ENCODE measurements around the gene OR51F1.
"Not testable (repeated sequence)": the region's sequence is repeated elsewhere in the genome, so short reads cannot be mapped to it uniquely, and the experiment has no call there.

The OR51F1 gene, protein sequence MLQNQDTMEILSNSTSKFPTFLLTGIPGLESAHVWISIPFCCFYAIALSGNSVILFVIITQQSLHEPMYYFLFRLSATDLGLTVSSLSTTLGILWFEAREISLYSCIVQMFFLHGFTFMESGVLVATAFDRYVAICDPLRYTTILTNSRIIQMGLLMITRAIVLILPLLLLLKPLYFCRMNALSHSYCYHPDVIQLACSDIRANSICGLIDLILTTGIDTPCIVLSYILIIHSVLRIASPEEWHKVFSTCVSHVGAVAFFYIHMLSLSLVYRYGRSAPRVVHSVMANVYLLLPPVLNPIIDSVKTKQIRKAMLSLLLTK

GRCh38 chr11:4769838-4770237 is at the start of gene OR51F1:
Gene OR51F1 (minus strand): TSS chr11:4769938. CDS start chr11:4769938, 0 bp downstream.
- no peak for DNase-seq

- no peak for DNase-seq
Measured at GRCh38 chr11:4809246-4809645, 39.5 kb upstream of the OR51F1 start.

- no peak for DNase-seq
Measured at GRCh38 chr11:4808476-4808875, 38.7 kb upstream of the OR51F1 start.

GRCh38 chr11:4804280-4804679 is 34.5 kb upstream of the OR51F1 start, which contains the start of gene OR52R1:
Gene OR52R1 (minus strand): TSS chr11:4804380. CDS start chr11:4804380, 0 bp downstream.
- no peak for DNase-seq

- DNase-seq, result not testable (repeated sequence)
Measured at GRCh38 chr11:4801316-4801715, 31.6 kb upstream of the OR51F1 start.

DNA sequence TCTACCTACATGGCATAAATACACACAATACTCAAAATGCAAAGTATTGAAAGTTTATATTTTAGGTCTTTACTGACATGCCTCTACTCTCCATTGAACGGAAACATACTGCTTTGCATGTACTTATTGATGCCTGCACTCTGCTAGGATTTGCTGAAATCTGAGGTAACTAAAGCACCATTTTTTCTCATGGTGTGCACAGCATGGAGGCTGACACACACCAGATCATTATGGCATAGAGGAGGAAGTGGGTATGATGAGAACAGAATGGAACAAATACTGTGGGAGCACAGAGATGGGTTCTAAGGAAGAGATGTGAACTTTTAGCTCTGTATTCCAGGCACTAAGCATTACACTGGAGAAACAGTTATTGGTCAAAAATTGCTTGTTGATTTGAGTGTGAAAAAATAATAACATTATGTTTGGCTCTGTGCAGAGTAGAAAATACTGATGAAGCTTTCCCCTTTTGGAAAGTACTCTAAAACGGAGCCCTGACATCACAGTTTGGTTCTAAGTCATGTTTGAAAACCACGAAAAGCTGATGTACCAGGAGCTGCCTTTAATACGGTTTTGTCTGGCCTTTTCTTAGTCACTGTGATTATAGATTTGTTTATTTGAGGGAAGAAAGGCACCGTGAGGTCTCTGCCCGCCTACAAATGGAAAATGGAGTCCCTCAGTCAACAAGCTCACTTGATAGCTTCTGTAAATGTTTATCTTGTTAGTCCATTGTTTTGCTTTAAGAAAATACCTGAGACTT is 28.9 kb upstream of the OR51F1 start:
- no peak for DNase-seq

DNA sequence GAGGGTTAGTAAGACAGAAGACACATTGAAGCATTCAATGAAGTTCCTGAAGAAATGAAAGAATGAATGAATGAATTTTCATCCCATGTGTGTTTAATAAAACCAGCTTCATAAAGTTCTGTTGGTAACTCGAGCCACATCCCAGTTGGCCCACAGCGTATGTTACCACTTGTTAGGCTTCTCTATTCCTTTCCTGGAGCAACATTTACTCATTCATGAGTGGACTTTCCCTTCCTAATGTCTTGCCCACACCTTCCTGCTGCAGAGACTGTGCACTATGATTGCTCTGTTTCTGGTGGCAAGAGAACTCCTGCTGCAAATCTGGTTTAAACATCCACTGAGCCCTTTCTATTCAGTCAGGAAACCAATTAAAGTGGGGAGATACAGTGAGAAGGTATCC is 27.5 kb upstream of the OR51F1 start:
- DNase-seq, result no peak

DNA sequence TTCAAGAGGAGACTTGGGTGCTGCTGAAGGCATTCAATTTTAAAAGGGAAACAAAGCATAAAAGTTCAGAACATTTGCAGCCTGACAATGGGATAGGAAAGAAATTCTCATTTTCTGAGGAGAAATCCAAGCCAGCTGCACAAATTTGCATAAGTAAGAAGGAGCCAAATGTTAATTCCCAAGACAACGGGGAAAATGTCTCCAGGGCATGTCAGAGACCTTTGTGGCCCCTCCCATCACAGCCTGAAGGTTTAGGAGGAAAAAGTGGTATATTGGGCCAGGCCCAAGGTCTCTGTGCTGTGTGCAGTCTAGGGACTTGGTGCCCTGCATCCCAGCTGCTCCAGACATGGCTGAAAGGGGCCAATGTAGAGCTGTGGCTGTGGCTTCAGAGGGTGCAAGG is 12.7 kb upstream of the OR51F1 start:
- no peak for DNase-seq

DNA sequence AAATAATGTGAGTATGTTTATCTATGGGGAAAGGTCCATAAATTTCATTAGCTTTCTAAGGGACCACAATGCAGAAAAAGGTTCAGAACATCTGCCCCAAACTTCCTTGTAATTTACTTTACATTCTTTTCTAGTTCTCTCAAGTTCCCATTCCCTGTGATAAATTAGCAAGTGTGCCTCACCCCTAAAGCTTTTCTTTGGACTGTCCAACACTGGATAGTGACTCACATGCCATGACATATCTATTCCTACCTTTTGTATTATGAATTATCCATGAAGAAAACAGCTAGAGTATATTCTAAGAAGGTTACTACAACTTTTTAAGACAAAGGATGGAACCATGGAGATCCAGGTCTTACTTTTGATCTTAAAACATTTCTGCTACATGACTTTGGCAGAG is 1.6 kb downstream of the OR51F1 start:
- no peak for DNase-seq

- no peak for DNase-seq
Measured at GRCh38 chr11:4766420-4767043, 3.2 kb downstream of the OR51F1 start.

DNA sequence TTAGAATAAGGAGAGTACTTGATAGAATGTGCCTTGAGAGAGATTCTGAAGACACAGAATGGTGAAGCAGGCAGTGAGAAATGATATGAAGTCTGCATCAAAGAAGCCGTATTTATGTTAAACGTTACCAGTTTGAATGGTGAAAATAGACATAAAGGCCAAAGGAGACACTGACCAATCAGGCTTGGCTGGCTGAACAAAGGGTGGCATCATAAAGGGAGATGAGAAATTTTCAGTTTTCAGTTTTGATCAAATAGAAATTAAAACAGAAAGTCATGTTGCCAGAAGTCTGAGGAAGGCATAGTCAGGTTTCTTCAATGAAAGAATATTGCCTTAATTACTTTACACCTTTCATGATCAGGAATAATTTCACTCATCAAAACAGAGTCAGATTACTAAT is 6.6 kb downstream of the OR51F1 start:
- no peak for DNase-seq

GRCh38 chr11:4751201-4751600 is 18.5 kb downstream of the OR51F1 start:
- no peak for DNase-seq

DNA sequence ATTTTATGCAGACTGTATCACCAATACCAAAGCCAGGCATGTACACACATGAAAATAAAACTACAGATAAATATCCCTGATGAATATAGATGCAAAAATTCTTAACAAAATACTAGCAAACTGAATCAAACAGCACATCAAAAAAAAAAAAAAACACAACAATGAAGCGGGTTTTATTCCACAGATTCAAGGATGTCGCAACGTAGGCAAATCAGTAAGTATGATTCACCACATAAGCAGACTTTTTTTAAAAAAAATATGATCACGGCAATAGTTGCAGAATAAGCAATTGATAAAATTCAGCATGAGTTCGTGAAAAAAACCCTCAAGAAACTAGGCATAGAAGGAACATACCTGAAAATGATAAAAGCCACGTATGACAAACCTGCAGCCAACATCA is 21.3 kb downstream of the OR51F1 start:
- no peak for DNase-seq

GRCh38 chr11:4740735-4741134 is 29.0 kb downstream of the OR51F1 start:
- no peak for DNase-seq

GRCh38 chr11:4727171-4727570 is 42.6 kb downstream of the OR51F1 start:
- DNase-seq, result no peak

- not testable (repeated sequence) for DNase-seq
Measured at GRCh38 chr11:4722616-4723534, 46.9 kb downstream of the OR51F1 start.

Data from femur (tissue), 1 donor.